ENCODE data around the gene CELA2A. TPM values are rescaled to one million over a fixed set of nuclear protein-coding genes. Genes with fewer than 3 reads are reported as not detected.
A peak's percentile ranks its signal among the peaks of the same experiment; 100 is the strongest.

The CELA2A gene
- total RNA-seq, 3 donors from 2014 or later (not counting 1 experiment from before 2014, with no cell fraction given) = not detected

DNA sequence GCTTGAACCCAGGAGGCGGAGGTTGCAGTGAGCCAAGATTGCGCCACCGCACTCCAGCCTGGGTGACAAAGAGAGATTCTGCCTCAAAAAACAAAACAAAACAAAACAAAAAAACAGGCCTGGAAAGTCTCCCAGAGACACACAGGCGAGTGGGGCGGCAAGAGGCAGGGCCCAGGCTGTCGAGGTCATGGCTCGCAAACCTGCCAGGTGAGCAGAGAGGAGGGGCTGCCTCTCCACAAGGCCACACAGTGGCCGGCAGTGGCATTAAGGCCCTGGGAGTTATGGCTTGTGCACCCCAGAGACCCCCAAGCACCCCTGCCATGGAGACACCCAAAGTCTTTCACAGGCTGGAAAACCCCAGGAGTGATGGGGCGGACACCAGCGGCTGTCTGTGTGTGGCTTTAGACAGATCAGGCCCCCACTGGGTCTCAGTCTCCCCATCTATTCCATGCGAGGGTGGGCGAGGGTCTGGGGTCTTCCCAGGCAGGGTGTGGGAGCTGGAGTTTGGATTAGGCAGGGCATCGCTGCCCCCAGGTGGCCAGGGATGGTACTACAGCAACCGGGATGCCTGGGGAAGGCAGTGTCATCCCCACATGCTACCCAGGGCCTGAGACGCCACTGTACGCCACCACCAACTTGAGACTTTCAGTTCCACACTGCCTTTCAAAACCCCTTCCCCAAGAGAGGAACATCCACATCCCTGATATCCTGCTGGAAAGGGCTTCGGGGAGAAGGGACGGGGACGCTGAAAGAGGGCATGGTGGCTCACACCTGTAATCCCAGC lies 25.6 kb upstream of the CELA2A start:
- peak; percentile 84 for DNase-seq
- Histone ChIP-seq H3K4me1 (ENCODE audit: control insufficient read depth, insufficient read depth, low read length) (peaks cover 51% of the 10 kb centered on the region), H3K9me3 (ENCODE audit: control insufficient read depth, insufficient read depth, low read length) (no peaks in the 10 kb centered on the region), H3K36me3 (ENCODE audit: control insufficient read depth, insufficient read depth, low read length) (peaks cover 57% of the 10 kb centered on the region), H3K4me3 (ENCODE audit: low read length) (no peak overlapping the region), H3K27me3 (ENCODE audit: control insufficient read depth, insufficient read depth, low read length) (no peaks in the 10 kb centered on the region), H3K27ac (ENCODE audit: low read length) (peak overlapping the region; percentile 52)
- Mint-ChIP-seq H3K27me3 (ENCODE audit: low read depth in 2 of 2) (no peaks in the 10 kb centered on the region), H3K4me3 (peak overlapping the region; percentile 45), H3K9me3 (no peaks in the 10 kb centered on the region), H3K27ac (peak overlapping the region; percentile 88 to 93), H3K36me3 (peaks cover 8% of the 10 kb centered on the region), H3K4me1 (peaks cover 45 to 68% of the 10 kb centered on the region in 2 donors)
- ATAC-seq = peak; percentile 51 to 76 (median 57)
- TF ChIP-seq, protein P1, sequence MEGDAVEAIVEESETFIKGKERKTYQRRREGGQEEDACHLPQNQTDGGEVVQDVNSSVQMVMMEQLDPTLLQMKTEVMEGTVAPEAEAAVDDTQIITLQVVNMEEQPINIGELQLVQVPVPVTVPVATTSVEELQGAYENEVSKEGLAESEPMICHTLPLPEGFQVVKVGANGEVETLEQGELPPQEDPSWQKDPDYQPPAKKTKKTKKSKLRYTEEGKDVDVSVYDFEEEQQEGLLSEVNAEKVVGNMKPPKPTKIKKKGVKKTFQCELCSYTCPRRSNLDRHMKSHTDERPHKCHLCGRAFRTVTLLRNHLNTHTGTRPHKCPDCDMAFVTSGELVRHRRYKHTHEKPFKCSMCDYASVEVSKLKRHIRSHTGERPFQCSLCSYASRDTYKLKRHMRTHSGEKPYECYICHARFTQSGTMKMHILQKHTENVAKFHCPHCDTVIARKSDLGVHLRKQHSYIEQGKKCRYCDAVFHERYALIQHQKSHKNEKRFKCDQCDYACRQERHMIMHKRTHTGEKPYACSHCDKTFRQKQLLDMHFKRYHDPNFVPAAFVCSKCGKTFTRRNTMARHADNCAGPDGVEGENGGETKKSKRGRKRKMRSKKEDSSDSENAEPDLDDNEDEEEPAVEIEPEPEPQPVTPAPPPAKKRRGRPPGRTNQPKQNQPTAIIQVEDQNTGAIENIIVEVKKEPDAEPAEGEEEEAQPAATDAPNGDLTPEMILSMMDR (IDR thresholded peaks at IDR 0.05) = peak; percentile 96
- WGBS (ENCODE audit: insufficient coverage) = 60% methylated on average over 19 of the region's 19 CpGs
- intact Hi-C loops (cut with micrococcal nuclease) = loop anchor here (1.0 to 2.0 kb wide), 2 partner anchors 14 to 108 kb away; no protein-coding TSS in a partner anchor

DNA sequence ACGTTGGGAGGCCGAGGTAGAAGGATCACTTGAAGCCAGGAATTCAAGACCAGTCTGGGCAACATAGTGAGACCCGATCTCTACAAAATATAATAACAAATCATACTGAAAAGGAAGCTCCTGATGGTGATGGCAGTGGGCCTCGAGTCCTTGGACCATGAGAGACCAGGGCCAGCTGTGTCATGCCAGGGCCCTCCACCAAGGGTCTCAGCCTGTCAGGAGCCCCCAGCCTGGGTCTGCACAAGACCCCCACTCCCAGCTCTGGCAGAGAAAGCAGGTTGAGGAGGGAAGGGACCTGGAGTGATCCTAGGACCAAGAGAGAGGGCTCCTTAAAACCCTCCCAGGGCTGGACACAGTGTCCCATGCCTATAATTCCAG lies 25.0 kb upstream of the CELA2A start:
- Mint-ChIP-seq H3K27me3 (ENCODE audit: low read depth in 2 of 2) (no peaks in the 10 kb centered on the region), H3K27ac (peak overlapping the region; percentile 88 to 93), H3K4me3 (peak overlapping the region; percentile 45), H3K4me1 (peaks cover 39 to 64% of the 10 kb centered on the region in 2 donors), H3K36me3 (peaks cover 8% of the 10 kb centered on the region), H3K9me3 (no peaks in the 10 kb centered on the region)
- TF ChIP-seq, protein P1 (IDR thresholded peaks at IDR 0.05) = no peak
- intact Hi-C loops (cut with micrococcal nuclease) = loop anchor here (1.0 to 2.0 kb wide), 2 partner anchors 15 to 108 kb away; no protein-coding TSS in a partner anchor
- 76% methylated on average over 4 of the region's 4 CpGs for WGBS (ENCODE audit: insufficient coverage)
- no peaks in the 10 kb centered on the region for H3K27me3 ChIP-seq (ENCODE audit: control insufficient read depth, insufficient read depth, low read length)
- no peaks in the 10 kb centered on the region for H3K9me3 ChIP-seq (ENCODE audit: control insufficient read depth, insufficient read depth, low read length)
- H3K27ac ChIP-seq (ENCODE audit: low read length) = peak overlapping the region; percentile 52
- peaks cover 51% of the 10 kb centered on the region for H3K36me3 ChIP-seq (ENCODE audit: control insufficient read depth, insufficient read depth, low read length)
- H3K4me3 ChIP-seq (ENCODE audit: low read length) = no peak overlapping the region
- H3K4me1 ChIP-seq (ENCODE audit: control insufficient read depth, insufficient read depth, low read length) = peaks cover 45% of the 10 kb centered on the region
- DNase-seq (no peak), ATAC-seq (peak in 1 of 3 donors; percentile 1)

DNA sequence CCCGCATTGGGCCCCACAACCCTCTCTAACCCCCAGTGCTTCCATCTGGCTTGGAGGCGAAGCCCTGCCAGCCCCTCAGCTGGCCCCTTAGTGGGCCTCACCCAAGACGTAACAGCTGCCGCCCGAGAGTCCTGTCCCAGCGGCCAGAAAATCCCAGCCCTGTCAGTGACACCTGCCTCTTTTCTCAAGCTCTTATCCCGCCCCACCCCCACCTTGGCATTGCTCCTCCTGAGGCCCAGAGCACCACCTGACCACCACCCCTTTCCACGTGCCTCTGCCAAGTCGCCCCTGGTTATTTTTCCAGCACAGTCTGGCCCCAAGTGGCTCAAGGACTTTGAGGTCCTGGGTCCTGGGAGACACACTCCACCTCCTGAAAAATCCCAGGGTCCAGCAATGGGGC lies 24.2 kb upstream of the CELA2A start:
- H3K27me3 Mint-ChIP-seq (ENCODE audit: low read depth in 2 of 2) = no peaks in the 10 kb centered on the region
- H3K4me1 Mint-ChIP-seq = peaks cover 37 to 61% of the 10 kb centered on the region in 2 donors
- intact Hi-C loops (cut with micrococcal nuclease) = no loop called here
- DNase-seq = peak in 1 of 2 donors; percentile 21
- Histone ChIP-seq H3K9me3 (ENCODE audit: control insufficient read depth, insufficient read depth, low read length) (no peaks in the 10 kb centered on the region), H3K36me3 (ENCODE audit: control insufficient read depth, insufficient read depth, low read length) (peaks cover 43% of the 10 kb centered on the region), H3K27ac (ENCODE audit: low read length) (no peak overlapping the region), H3K27me3 (ENCODE audit: control insufficient read depth, insufficient read depth, low read length) (no peaks in the 10 kb centered on the region), H3K4me3 (ENCODE audit: low read length) (no peak overlapping the region), H3K4me1 (ENCODE audit: control insufficient read depth, insufficient read depth, low read length) (peaks cover 38% of the 10 kb centered on the region)
- H3K9me3 Mint-ChIP-seq = no peaks in the 10 kb centered on the region
- H3K4me3 Mint-ChIP-seq = peak overlapping the region; percentile 65
- ATAC-seq = no peak
- peak overlapping the region; percentile 88 to 93 for H3K27ac Mint-ChIP-seq
- H3K36me3 Mint-ChIP-seq = peaks cover 8% of the 10 kb centered on the region
- TF ChIP-seq, protein P1 (IDR thresholded peaks at IDR 0.05) = no peak
- WGBS (ENCODE audit: insufficient coverage) = 86% methylated on average over 9 of the region's 9 CpGs
